GM23248 (cell line): ENCODE measurements around the gene CMAS.
"Not testable (repeated sequence)": the region's sequence is repeated elsewhere in the genome, so short reads cannot be mapped to it uniquely, and the experiment has no call there.

Experiments
- EZH2 ChIP-seq: fragments of 200-600 bp; sonication (generic); IDR thresholded peaks from 2 replicates; pipeline ENCODE4 v1.6.1; 2018; ENCODE audit warnings: antibody characterized with exemption, mild to moderate bottlenecking; ENCODE audit not compliant: insufficient read depth, poor library complexity, severe bottlenecking
- EZH2phosphoT487 ChIP-seq: fragments of 200-600 bp; sonication (generic); IDR thresholded peaks from 2 replicates; pipeline ENCODE4 v1.6.1; 2018; ENCODE audit warnings: antibody characterized with exemption, moderate library complexity, mild to moderate bottlenecking, low read depth; ENCODE audit not compliant: insufficient read depth

- not testable (repeated sequence) for TF ChIP-seq EZH2, EZH2phosphoT487
These were observed 22.5 kb upstream of the CMAS start for GRCh38 chr12:22023489-22023888.
